Activated naive CD8-positive, alpha-beta T cell treated with anti-CD3 and anti-CD28 coated beads for 36 hours (primary cell): ENCODE results near the gene CTNS. TPM values are rescaled to one million over a fixed set of nuclear protein-coding genes. Genes with fewer than 3 reads are reported as not detected.
"Not testable (repeated sequence)": the region's sequence is repeated elsewhere in the genome, so short reads cannot be mapped to it uniquely, and the experiment has no call there.

Experiments used
- DNase-seq: peaks from one replicate; pipeline ENCODE4 v3.0.0; 2021
- H3K27ac Mint-ChIP-seq: one replicate; pipeline ENCODE4 v1.8.0; 2022; ENCODE audit warnings: mild to moderate bottlenecking, moderate library complexity, mixed read lengths
- H3K27me3 Mint-ChIP-seq: one replicate; pipeline ENCODE4 v1.8.0; 2022; ENCODE audit warnings: mild to moderate bottlenecking, mixed read lengths
- H3K36me3 Mint-ChIP-seq: one replicate; pipeline ENCODE4 v1.8.0; 2021; ENCODE audit warnings: mild to moderate bottlenecking, mixed read lengths
- H3K4me1 Mint-ChIP-seq: one replicate; pipeline ENCODE4 v1.8.0; 2021; ENCODE audit warnings: mixed read lengths
- H3K4me3 Mint-ChIP-seq: one replicate; pipeline ENCODE4 v1.8.0; 2022; ENCODE audit warnings: mild to moderate bottlenecking, moderate library complexity, mixed read lengths
- H3K9me3 Mint-ChIP-seq: one replicate; pipeline ENCODE4 v1.8.0; 2022; ENCODE audit warnings: mixed read lengths
- total RNA-seq, 2 experiments: library from RNA; stranded (reverse); gene quantifications; one replicate each; pipeline ENCODE4 v1.2.3, GENCODE V29; 2021

Gene CTNS
- total RNA-seq, 2 experiments from 2014 or later: 10.6 to 11.0 TPM

- H3K9me3 Mint-ChIP-seq: peaks cover 2% of the 10 kb centered on the region
Measured at GRCh38 chr17:3697103-3697476, 60.5 kb downstream of the CTNS start.

GRCh38 chr17:3698139-3698538 lies 61.6 kb downstream of the CTNS start:
- no peak for DNase-seq
- H3K4me3 Mint-ChIP-seq: no peak overlapping the region
- no peak overlapping the region for H3K27ac Mint-ChIP-seq
- H3K27me3 Mint-ChIP-seq: no peaks in the 10 kb centered on the region
- peaks cover 2% of the 10 kb centered on the region for H3K36me3 Mint-ChIP-seq
- H3K4me1 Mint-ChIP-seq: peaks cover 16% of the 10 kb centered on the region
- H3K9me3 Mint-ChIP-seq: peaks cover 6% of the 10 kb centered on the region

More at GRCh38 chr17:3697103-3697476, 60.5 kb downstream of the CTNS start:
- DNase-seq: no peak
- Mint-ChIP-seq H3K27me3 (no peaks in the 10 kb centered on the region), H3K27ac (no peak overlapping the region), H3K36me3 (no peaks in the 10 kb centered on the region), H3K4me1 (peaks cover 17% of the 10 kb centered on the region), H3K4me3 (no peak overlapping the region)

DNA sequence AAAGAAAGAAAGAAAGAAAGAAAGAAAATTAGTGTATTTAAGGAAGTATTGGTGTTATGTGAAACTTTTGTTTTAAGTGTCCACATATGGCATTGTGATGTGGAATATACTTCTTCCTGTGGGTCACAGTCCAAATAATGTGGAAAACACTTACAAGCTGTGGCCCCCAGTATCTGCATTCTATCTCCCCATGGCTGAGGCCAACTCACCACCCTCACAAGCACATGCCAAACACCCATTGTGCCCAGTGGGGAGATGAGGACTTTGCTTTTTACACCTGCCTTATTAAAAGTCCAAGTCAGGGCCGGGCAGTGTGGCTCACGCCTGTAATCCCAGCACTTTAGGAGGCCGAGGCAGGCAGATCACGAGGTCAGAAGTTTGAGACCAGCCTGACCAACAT lies 63.4 kb downstream of the CTNS start:
- no peaks in the 10 kb centered on the region for H3K27me3 Mint-ChIP-seq
- H3K4me3 Mint-ChIP-seq: no peak overlapping the region
- peaks cover 2% of the 10 kb centered on the region for H3K36me3 Mint-ChIP-seq
- H3K27ac Mint-ChIP-seq: no peak overlapping the region
- H3K4me1 Mint-ChIP-seq: peaks cover 6% of the 10 kb centered on the region
- no peak for DNase-seq
- H3K9me3 Mint-ChIP-seq: peaks cover 6% of the 10 kb centered on the region

DNA sequence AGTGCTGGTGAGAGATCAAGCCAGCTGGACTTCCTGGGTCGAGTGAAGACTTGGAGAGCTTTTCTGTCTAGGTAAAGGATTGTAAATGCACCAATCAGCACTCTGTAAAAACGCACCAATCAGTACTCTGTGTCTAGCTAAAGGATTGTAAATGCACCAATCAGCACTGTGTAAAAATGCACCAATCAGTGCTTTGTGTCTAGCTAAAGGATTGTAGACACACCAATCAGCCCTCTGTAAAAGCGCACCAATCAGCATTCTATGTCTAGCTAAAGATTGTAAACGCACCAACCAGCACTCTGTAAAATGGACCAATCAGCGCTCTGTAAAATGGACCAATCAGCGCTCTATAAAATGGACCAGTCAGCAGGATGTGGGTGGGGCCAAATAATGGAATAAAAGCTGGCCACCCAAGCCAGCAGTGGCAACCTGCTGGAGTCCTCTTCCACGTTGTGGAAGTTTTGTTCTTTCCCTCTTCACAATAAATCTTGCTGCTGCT lies 65.5 kb downstream of the CTNS start:
- not testable (repeated sequence) for H3K36me3 Mint-ChIP-seq, H3K27me3 Mint-ChIP-seq, H3K27ac Mint-ChIP-seq, H3K4me3 Mint-ChIP-seq, H3K4me1 Mint-ChIP-seq, H3K9me3 Mint-ChIP-seq, DNase-seq

DNA sequence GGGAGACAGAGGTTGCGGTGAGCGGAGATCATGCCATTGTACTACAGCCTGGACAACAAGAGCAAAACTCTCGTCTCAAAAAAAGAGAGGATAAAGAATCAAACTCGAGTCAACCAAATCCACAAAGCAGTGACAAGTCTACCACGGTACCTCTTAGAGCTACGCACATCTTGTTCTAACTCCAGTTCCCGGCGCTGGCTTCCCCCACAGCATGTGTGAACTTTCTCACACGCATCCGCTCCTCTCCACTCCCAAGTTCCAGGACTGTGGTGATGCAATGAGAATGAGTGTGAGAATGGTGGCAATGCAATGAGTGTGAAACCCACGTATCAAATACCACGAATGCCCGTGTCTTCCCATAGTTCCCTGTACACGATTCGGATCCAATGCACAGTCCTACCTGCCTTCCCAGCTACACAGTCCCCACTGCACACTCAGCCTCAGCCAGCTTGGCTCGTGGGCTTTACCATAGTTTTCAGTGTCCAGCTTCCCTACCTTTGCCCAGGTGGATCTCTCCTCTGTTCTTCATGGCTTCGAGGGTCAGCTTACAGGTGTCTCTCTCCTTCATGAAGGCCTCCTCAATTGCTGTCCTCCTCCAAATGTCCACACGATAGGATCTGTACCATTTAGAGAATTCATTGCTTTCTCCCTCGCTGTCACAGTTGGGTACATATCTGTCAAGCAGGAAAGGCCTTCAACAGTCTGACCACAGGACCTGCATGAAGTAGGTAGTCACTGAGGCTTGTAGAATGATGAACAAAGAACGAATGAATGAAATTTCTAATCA lies 68.6 kb downstream of the CTNS start:
- peaks cover 4% of the 10 kb centered on the region for H3K9me3 Mint-ChIP-seq
- no peak overlapping the region for H3K27ac Mint-ChIP-seq
- H3K27me3 Mint-ChIP-seq: no peaks in the 10 kb centered on the region

GRCh38 chr17:3705718-3705984 lies 69.1 kb downstream of the CTNS start:
- not testable (repeated sequence) for DNase-seq, H3K36me3 Mint-ChIP-seq, H3K4me3 Mint-ChIP-seq, H3K9me3 Mint-ChIP-seq, H3K27me3 Mint-ChIP-seq, H3K27ac Mint-ChIP-seq
- peaks cover 23% of the 10 kb centered on the region for H3K4me1 Mint-ChIP-seq

More for the DNA sequence above, 68.6 kb downstream of the CTNS start:
- peaks cover 20% of the 10 kb centered on the region for H3K4me1 Mint-ChIP-seq
- peaks cover 2% of the 10 kb centered on the region for H3K36me3 Mint-ChIP-seq
- no peak for DNase-seq
- H3K4me3 Mint-ChIP-seq: no peak overlapping the region

DNA sequence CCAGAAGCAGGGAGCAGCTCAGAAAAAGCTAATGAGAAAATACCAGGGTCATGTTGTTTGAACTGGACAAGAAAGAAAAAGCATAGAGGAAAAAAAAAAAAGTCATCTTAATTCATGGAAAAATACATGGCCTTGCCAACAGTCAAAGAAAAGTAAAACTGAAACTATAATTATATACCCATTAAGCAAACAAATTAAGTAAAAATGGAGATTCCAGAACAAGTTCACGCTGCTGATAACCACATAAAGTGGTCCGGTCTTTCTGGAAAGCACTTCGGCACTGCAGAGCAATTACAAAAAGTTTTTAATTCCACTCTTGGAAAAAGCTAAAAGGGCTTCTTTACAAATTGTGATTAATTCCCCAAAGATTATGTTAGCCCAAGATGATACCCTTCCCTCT lies 71.8 kb downstream of the CTNS start:
- no peak for DNase-seq
- H3K4me1 Mint-ChIP-seq: peaks cover 42% of the 10 kb centered on the region
- peak overlapping the region; percentile 76 for H3K27ac Mint-ChIP-seq
- no peak overlapping the region for H3K4me3 Mint-ChIP-seq
- H3K27me3 Mint-ChIP-seq: no peaks in the 10 kb centered on the region
- peaks cover 18% of the 10 kb centered on the region for H3K36me3 Mint-ChIP-seq
- H3K9me3 Mint-ChIP-seq: no peaks in the 10 kb centered on the region

DNA sequence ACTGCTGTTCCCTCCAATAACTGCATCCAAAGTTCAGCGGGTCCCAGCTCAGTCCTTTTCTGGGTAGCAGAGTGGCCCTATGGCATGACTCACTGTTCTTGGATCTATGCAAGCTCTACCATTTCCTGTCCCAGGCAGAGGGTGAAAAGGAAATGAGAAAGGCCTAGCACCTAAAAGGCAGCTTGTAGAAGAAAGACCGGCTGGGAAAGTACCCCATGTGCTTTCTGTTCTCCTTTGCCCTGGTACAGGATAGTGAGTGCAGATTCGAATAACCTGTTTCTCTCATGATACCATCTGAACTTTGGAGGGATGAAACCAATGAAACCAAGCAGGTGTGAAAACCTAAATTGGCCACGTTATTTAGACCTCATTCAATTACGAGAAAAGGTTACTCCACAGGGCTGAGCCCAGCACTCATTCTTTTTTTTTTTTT lies 74.4 kb downstream of the CTNS start:
- Mint-ChIP-seq H3K27me3 (no peaks in the 10 kb centered on the region), H3K9me3 (no peaks in the 10 kb centered on the region), H3K27ac (peak overlapping the region; percentile 80), H3K4me3 (peak overlapping the region; percentile 22), H3K36me3 (peaks cover 29% of the 10 kb centered on the region), H3K4me1 (peaks cover 44% of the 10 kb centered on the region)
- peak; percentile 75 for DNase-seq

Other genes starting within 250 kb of the CTNS start
- not detected for gene OR1E1, start 238.3 kb upstream of the CTNS start, total RNA-seq
- not detected for gene OR3A3, start 225.4 kb upstream of the CTNS start, total RNA-seq
- not detected for gene OR1E2, start 202.9 kb upstream of the CTNS start, total RNA-seq
- under 1 TPM in 1 of 2 experiments, not detected in 1; 0.16 TPM for gene SPATA22, start 164.9 kb upstream of the CTNS start, total RNA-seq
- gene ASPA, start 160.8 kb upstream of the CTNS start, total RNA-seq: not detected
- gene TRPV3, start 78.9 kb upstream of the CTNS start, total RNA-seq: under 1 TPM; 0.47 to 0.64 TPM
- 1 to 10 TPM; 1.4 TPM for gene TRPV1, start 27.3 kb upstream of the CTNS start, total RNA-seq
- gene SHPK, start 510 bp upstream of the CTNS start, total RNA-seq: 10 to 100 TPM; 11.9 to 12.3 TPM
- 10 to 100 TPM; 12.3 to 13.6 TPM for gene TAX1BP3, start 31.8 kb downstream of the CTNS start, total RNA-seq
- 10 to 100 TPM; 83.6 to 85.8 TPM for gene EMC6, start 32.1 kb downstream of the CTNS start, total RNA-seq
- 10 to 100 TPM; 32.0 to 38.7 TPM for gene P2RX5, start 59.4 kb downstream of the CTNS start, total RNA-seq
- 10 to 100 TPM; 23.8 to 24.6 TPM for gene HASPIN, start 87.1 kb downstream of the CTNS start, total RNA-seq
- 10 to 100 TPM; 24.9 to 29.8 TPM for gene ITGAE, start 164.4 kb downstream of the CTNS start, total RNA-seq
- 10 to 100 TPM; 39.9 to 41.1 TPM for gene NCBP3, start 209.5 kb downstream of the CTNS start, total RNA-seq